ENCODE results near the gene ERO1B. TPM values are rescaled to one million over a fixed set of nuclear protein-coding genes. Genes with fewer than 3 reads are reported as not detected.

The ERO1B gene
- total and polyA plus RNA-seq, 2 of the 13 experiments (the other 11 are each of a cell fraction or from before 2014, with no cell fraction given), result 1.6 to 2.1 TPM

DNA sequence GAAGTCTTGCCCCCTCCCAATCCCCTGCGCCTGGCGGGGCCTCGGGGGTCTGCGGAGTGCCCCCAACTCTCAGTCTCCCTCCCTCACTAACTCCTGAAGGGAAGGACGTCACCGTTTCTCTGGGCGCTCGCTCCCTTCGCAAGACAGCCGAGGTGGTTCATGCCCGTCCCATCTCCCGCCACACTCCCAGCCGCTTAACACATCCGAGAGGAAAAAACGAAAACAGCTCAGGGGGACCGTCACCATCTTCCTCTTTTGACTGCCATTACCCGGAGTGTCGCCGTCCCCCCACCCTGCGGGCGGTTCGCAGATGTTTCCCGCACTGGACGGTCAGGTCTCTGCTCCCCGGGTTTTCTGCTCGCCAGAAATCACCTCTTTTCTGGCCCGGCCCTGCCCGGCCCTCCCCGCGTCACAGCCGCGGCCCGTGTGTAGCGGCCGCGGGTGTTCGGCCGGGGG, 532 bp downstream of the ERO1B start (continued):
- TF ChIP-seq SNAI1 (CRISPR knock-in tag; IDR thresholded peaks at IDR 0.05; ENCODE audit: borderline replicate concordance), result no peak
- no peak for TF ChIP-seq ZNF44 (CRISPR knock-in tag; IDR thresholded peaks at IDR 0.05)
- TF ChIP-seq ZFP90 (CRISPR knock-in tag; IDR thresholded peaks at IDR 0.05; ENCODE audit: borderline replicate concordance), result 0 out of 2 replicates have a peak, but pooled peaks have one; percentile 5
- TF ChIP-seq NFE2L1 (CRISPR knock-in tag; IDR thresholded peaks at IDR 0.05; ENCODE audit: borderline replicate concordance), result 0 out of 2 replicates have a peak, but pooled peaks have one; percentile 20
- TF ChIP-seq, protein P1, sequence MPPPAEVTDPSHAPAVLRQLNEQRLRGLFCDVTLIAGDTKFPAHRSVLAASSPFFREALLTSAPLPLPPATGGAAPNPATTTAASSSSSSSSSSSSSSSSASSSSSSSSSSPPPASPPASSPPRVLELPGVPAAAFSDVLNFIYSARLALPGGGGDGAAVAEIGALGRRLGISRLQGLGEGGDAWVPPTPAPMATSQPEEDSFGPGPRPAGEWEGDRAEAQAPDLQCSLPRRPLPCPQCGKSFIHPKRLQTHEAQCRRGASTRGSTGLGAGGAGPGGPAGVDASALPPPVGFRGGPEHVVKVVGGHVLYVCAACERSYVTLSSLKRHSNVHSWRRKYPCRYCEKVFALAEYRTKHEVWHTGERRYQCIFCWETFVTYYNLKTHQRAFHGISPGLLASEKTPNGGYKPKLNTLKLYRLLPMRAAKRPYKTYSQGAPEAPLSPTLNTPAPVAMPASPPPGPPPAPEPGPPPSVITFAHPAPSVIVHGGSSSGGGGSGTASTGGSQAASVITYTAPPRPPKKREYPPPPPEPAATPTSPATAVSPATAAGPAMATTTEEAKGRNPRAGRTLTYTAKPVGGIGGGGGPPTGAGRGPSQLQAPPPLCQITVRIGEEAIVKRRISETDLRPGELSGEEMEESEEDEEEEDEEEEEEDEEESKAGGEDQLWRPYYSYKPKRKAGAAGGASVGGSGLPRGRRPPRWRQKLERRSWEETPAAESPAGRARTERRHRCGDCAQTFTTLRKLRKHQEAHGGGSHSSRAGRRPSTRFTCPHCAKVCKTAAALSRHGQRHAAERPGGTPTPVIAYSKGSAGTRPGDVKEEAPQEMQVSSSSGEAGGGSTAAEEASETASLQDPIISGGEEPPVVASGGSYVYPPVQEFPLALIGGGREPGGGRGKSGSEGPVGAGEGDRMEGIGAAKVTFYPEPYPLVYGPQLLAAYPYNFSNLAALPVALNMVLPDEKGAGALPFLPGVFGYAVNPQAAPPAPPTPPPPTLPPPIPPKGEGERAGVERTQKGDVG (CRISPR knock-in tag; IDR thresholded peaks at IDR 0.05; ENCODE audit: borderline replicate concordance), result no peak

DNA sequence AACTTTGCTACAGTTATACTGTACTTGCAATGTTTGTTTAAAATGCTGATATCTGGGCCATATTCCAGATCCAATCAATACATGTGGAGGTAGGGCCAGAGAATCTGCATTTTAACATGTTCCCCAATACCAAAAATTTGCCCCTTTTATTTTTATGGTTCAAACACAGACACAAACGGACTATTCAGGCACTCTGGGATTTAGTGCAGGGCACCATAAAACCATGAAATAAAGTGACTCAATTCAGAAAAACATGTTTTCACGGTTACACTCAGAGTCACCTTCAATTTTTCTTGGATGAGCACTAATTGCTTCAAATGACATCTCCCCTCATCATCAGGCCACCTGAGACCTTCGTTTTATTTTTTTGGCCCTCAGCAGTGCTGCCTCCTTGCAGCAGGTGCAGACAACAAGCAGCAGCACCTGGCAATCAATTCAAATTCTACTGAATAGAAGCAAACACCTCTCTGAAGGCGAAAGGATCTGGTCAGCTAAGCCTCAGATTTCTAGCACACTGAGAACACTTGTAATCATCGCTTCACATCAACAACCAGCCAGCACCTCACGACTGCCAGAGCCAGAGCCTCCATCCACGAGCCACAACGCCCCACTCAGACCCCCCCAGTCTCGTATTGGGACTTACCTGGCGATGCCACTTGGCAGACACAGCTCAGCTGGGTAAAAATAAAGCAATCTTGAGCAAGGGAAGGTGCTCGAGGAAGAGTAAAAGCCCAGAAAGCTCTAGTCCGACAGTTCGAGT, 1.1 kb downstream of the ERO1B start:
- FAIRE-seq, result no peak
- Histone ChIP-seq H3K9me3 (ENCODE audit: low read length) (no peaks in the 10 kb centered on the region), H3K79me2 (ENCODE audit: insufficient read depth, low read length) (no peaks in the 10 kb centered on the region), H3K27me3 (ENCODE audit: control insufficient read depth in 1 of 2, insufficient read depth in 2 of 2, low read length in 2 of 2) (peaks cover 4 to 17% of the 10 kb centered on the region in 2 experiments; a peak in 3 of 5 replicates), H4K20me1 (ENCODE audit: insufficient read depth, low read length) (no peaks in the 10 kb centered on the region), H3K27ac (ENCODE audit: extremely low read length, insufficient read depth, low read length) (no peak overlapping the region), H3K9ac (ENCODE audit: insufficient read depth, low read depth, low read length) (peak overlapping the region; percentile 70), H3K4me1 (ENCODE audit: insufficient read depth, low read length) (peaks cover 17% of the 10 kb centered on the region), H2AFZ (ENCODE audit: low read length) (no peak overlapping the region), H3K4me3 (replicated peaks in 1 of 3; ENCODE audit: insufficient read depth in 1 of 3, low read depth in 2 of 3, low read length in 3 of 3) (peak overlapping the region; percentile 61 to 90 (median 85)), H3K4me2 (ENCODE audit: low read depth, low read length) (peak overlapping the region; percentile 82), H3K36me3 (replicated peaks in 1 of 2; ENCODE audit: control insufficient read depth in 1 of 2, insufficient read depth in 2 of 2, low read length in 2 of 2) (no peaks in the 10 kb centered on the region)
- peak; percentile 9 for TF ChIP-seq ZEB1 (IDR thresholded peaks at IDR 0.05; ENCODE audit: insufficient replicate concordance, low read depth)
- TF ChIP-seq MEIS1 (CRISPR knock-in tag; IDR thresholded peaks at IDR 0.05; ENCODE audit: borderline replicate concordance), result 0 out of 2 replicates have a peak, but pooled peaks have one; percentile 17
- TF ChIP-seq CREB1 (IDR thresholded peaks at IDR 0.05), result no peak
- no peak for TF ChIP-seq CREB1 (CRISPR knock-in tag; IDR thresholded peaks at IDR 0.05)
- intact Hi-C loops (cut with micrococcal nuclease; ENCODE audit: unreplicated experiment) (loop anchor here (5.0 kb wide), 2 partner anchors 212 to 252 kb away; no protein-coding TSS in a partner anchor), in situ Hi-C loops (cut with HindIII; ENCODE audit: extremely low pct_ligation_motif_present, low pct_unique_long_range_greater_than_20kb) (no loop called here)
- BruUV-seq (replicated peaks), result no TSS peak
- ChIA-PET POLR2A (interaction anchor here (1.0 kb wide), 1 partner anchor 119 kb away, joined by 3 read pairs; no protein-coding TSS in a partner anchor), CTCF (ENCODE audit: low intra/inter-chr PET ratio, low total read pairs) (no interaction called here)
- no peak for DNase-seq (ENCODE audit: low spot score)
- WGBS (ENCODE audit: low lambda C conversion rate), result 10% methylated on average over 13 of the region's 13 CpGs
- peak; percentile 2; the same call in 1 of the 3 replicates for ATAC-seq
